Thyroid gland (tissue), 4 donors: ENCODE results near the gene NFYB.

ENCODE experiments used
- POLR2A ChIP-seq, 2 donors: fragments of 450-650 bp; IDR thresholded peaks; one replicate each; pipeline ENCODE4 v1.6.1; 2017; ENCODE audit warnings: antibody characterized with exemption in 2 of 2, mild to moderate bottlenecking in 2 of 2, moderate library complexity in 1 of 2
- TF ChIP-seq, protein P1 (sequence below), 6 experiments: fragments of 200-600 bp in 3 of 6; fragments of 450-650 bp in 3 of 6; sonication (generic) in 3 of 6; IDR thresholded peaks; one replicate each; pipeline ENCODE4 v1.5.1; 2016 to 2019; ENCODE audit warnings: antibody characterized with exemption in 6 of 6, mild to moderate bottlenecking in 2 of 6, inconsistent platforms in 1 of 6, moderate library complexity in 1 of 6

DNA sequence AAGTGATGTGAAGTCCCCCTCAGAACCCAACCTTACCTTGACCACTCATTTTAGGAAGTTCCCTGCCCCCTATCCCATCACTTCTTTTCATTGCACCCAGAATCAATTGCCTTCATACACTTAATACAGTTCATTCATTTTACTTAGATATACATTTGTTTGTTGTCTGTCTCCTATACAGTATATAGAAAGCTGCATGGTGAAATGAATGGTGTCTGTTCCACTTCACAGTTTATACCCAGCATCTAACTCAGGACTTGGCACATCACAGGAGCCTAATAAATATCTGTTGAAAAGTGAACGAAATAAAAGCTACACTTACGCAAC lies 39.3 kb upstream of the NFYB start:
- no peak for TF ChIP-seq POLR2A (IDR thresholded peaks at IDR 0.05)
- TF ChIP-seq, protein P1, sequence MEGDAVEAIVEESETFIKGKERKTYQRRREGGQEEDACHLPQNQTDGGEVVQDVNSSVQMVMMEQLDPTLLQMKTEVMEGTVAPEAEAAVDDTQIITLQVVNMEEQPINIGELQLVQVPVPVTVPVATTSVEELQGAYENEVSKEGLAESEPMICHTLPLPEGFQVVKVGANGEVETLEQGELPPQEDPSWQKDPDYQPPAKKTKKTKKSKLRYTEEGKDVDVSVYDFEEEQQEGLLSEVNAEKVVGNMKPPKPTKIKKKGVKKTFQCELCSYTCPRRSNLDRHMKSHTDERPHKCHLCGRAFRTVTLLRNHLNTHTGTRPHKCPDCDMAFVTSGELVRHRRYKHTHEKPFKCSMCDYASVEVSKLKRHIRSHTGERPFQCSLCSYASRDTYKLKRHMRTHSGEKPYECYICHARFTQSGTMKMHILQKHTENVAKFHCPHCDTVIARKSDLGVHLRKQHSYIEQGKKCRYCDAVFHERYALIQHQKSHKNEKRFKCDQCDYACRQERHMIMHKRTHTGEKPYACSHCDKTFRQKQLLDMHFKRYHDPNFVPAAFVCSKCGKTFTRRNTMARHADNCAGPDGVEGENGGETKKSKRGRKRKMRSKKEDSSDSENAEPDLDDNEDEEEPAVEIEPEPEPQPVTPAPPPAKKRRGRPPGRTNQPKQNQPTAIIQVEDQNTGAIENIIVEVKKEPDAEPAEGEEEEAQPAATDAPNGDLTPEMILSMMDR (IDR thresholded peaks at IDR 0.05), result no peak
